ENCODE measurements around the gene TMEM232.
"Not testable (repeated sequence)": the region's sequence is repeated elsewhere in the genome, so short reads cannot be mapped to it uniquely, and the experiment has no call there.

The TMEM232 gene

DNA sequence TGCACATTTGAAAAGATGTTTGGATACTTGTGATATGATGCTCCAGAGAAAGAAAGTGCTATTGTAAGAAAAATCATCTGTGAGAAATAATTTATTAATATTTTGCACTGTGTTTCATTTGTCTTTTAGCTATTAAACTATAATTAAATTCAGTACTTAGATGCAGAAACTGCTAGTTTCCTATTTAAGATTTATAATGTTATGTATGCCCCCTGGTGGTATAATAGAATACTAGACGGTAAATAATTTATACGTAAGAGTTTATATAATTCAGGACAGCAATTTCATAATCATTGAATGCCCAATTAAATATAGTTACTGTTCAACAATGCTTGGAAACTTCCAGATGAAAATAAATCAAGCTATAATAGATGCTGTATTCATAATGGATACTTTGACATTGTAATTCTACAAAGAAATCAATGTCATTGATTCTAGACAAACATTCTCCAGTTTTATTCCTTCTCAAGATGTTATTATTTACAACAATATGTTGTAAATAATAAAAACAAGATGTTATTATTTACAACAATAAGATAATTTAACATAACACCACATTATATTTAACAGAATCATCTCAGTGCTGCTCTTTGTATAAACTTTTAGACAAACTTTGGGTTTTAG, 101.0 kb downstream of the TMEM232 start:
- DNase-seq (ENCODE audit: low spot score) = peak; percentile 2

DNA sequence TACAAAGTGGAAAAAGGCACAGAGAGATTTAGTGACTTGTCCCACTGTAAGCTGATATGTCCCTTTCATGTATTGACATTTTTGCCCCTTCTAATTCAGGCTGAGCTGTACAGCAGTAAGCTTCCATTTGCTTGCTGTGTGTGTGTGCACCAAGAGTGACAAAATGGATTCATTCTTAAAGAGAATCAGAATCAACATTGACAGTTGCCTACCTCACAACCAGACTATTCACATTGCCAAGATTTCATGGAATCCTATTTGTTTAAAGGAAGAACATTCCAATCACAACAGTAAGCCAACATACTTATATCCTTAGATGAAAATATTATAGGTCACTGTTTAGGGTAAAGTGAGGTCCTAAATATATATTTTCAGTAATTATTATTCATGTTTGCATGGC, 102.6 kb downstream of the TMEM232 start:
- no peak for DNase-seq (ENCODE audit: low spot score)

DNA sequence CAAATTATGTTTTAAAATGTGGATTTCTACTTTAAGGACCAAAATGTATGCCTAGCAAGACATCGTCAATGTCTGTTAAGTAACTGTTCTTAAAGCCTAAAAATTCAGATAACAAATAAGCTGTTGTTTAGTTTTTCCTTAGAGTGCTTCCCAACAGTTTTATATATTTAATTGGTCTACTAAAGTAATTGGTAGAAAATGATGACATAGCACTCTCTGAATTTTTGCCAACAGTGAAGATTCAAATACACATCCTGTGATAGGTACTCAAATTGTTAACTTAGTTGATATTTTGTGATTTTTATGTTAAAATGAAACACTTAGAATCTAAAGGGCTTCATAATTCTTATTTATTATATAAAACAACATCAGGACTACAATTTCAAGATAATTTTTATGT, 107.5 kb downstream of the TMEM232 start:
- no peak for DNase-seq (ENCODE audit: low spot score)

DNA sequence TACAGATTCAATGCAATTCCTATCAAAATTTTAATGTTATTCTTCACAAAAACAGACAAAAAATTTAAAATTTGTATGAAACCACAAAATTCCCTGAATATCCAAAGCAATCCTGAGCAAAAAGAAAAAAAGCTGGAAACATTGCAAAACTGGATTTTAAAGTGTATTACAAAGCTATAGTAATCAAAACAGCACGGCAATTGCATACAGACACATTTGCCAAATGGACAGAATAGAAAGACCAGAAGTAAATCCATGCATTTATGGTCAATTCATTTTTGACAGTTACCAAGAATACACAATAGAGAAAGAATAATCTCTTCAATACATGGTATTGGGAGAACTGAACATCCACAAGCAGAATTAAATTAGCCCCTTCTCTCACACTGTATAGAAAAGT, 110.5 kb downstream of the TMEM232 start:
- no peak for DNase-seq (ENCODE audit: low spot score)

DNA sequence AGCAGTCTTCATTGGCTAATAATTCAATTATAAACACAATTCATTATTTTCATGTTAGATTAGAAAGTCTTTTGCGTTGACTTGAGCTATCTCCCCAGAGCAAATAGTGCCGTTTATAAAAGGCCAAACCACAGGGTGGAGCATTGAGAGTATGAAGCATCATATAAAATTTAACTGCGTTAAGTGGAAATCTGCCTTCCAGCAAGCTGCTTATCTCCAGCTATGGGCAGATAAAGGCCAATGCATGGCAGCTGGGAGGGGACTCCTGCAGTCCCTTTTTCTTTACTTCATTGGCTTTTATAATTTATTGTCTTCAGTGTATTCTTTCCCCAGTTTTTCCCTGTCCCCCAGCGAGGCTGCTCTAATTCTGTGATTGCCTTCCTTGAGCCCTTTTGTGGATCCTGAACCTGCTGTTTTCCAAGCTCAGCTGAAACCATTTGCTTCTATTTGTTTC, 113.7 kb downstream of the TMEM232 start:
- no peak for DNase-seq (ENCODE audit: low spot score)

DNA sequence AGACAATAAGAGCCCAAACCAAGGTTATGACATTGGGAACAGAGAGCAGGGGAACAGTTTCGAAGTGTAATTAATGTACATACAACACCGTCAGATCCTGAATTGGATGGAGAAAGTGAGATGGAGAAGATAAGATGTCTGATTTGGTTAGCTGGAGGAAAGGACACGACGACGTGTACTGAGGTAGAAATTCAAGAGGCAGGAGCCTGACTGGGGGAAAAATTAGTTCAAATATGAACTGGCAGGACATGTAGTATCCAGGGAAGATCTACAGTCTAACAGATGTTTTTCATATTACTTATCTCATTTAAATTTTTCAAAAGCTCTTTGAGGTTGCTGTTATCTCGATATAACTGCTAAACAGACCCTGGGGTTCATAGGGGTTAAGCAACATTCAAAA, 114.7 kb downstream of the TMEM232 start:
- no peak for DNase-seq (ENCODE audit: low spot score)

DNA sequence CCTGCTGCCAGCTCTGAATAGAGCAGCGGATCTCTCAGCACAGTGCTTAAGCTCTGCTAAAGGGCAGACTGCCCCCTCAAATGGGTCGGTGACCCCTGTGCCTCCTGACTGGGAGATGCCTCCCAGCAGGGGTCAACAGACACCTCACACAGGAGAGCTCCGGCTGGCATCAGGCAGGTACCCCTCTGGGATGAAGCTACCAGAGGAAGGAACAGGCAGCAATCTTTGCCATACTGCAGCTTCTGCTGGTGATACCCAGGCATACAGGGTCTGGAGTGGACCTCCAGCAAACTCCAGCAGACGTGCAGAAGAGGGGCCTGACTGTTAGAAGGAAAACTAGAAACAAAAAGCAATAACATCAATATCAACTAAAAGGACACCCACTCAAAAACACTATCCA, 131.6 kb downstream of the TMEM232 start:
- no peak for DNase-seq (ENCODE audit: low spot score)

DNA sequence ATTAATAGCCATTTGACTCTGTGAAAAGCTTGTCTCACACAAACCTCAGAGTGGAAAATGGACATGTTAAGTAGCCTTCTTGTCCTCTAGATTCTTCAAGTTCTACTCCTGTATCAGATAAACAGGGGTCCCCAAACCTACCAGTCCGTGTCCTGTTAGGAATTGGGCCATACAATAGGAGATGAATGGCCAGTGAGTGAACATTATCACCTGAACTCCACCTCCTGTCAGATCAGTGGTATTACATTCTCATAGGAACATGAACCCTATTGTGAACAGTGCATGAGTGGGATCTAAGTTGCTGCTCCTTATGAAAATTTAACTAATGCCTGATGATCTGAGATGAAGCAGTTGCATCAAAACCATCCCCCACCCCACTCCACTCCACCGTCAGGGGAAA, 136.3 kb downstream of the TMEM232 start:
- DNase-seq (ENCODE audit: low spot score) = no peak

DNA sequence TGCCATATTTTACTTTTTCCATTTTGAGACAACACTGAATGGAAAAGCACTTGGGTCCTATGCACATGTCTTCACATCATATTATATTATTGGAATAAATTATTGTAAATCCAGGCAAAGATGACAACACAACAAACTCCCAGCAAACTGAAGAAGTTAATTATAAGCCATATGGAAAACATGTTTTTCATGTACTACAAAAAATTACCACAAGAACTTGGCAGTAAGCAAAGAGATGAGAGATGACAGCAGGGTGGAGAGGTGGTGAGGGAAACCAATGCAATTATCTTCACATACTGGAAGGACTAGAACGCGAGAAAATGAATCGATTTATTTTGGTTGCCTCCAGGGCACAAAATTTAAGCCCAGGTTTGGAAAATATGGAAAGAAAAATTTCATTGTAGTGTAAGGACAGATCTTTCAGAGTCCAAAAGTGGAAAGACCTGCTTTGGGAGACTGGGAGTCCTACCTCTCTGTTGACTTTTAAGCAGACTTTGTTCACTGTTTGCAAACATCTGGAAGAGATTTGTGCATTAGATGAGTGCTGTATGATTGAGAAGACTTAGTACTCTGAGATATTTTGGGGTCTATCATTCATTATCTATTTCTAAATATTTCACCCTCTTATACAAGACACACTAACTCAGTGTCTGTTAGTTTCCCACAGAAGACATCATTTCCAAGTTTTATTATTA, 138.0 kb downstream of the TMEM232 start:
- DNase-seq (ENCODE audit: low spot score) = no peak

DNA sequence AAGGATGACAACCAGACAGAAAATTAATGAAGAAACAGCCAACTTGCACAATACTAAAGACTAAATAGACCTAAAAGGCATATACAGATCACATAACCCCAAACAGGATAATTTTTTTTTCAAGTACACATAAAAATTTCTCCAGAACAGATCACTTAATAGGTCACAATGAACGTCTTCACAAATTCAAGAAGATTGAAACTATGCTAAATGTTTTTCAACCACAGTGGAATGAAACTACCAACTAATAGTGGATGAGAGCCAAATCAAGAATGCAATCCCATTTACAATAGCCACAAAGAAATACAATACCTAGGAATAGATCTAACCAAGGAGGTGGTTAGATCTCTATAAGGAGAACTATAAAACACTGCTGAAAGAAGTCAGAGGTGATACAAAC, 145.8 kb downstream of the TMEM232 start:
- no peak for DNase-seq (ENCODE audit: low spot score)

DNA sequence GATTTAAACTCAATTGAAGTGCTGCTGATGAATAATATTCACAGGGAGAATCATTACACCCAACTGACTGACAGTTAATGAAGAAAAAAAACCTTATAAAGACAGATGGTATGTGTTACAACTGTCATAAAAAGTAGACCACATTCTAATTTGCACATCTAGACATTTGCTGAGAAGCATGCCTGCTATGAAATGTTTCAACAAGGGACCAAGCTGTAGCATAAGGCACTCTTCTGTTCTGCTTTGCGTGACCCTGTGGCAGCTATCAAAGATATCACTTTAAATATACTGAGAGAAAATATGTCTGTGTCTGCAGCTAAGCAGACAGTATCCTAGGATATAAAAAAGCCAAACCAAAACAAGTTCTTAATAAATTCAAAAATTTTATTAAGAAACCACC, 153.7 kb downstream of the TMEM232 start:
- no peak for DNase-seq (ENCODE audit: low spot score)

DNA sequence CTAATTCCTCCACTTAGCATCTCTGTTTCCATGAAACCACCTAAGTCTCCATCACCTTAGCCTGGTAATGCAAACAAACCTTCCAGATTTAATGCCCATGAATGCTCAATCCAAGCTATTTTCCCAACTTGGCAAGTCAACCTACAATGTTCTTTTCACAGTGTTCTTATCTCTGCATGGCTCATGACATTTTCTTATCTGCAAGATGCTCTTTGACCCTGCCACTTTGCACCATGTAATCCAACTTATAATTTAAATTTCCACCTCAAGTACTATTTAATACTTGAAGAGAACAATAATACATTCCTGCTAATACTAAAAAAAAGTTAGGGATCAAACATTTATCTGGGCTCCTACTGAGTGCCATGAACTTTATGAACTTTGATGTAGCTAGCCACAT, 164.3 kb downstream of the TMEM232 start:
- no peak for DNase-seq (ENCODE audit: low spot score)

DNA sequence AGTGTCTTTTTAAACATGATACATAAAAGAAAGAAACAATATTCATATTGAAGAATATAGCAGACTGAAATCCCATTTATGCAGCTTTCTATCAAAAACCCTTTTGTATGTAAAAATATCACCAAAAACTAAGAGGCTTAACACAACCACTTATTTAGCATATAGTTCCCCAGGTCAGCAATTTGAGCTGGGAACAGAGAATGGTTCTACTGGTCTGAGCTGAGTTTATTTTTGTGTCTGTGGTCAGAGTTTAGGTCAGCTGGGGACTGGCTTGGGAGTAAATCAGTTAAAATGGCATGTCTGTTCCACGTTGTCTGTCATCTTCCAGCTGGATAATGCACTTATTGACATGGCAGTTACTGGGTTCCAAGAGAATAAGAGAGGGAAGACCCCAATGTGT, 165.0 kb downstream of the TMEM232 start:
- DNase-seq (ENCODE audit: low spot score) = peak; percentile 4

DNA sequence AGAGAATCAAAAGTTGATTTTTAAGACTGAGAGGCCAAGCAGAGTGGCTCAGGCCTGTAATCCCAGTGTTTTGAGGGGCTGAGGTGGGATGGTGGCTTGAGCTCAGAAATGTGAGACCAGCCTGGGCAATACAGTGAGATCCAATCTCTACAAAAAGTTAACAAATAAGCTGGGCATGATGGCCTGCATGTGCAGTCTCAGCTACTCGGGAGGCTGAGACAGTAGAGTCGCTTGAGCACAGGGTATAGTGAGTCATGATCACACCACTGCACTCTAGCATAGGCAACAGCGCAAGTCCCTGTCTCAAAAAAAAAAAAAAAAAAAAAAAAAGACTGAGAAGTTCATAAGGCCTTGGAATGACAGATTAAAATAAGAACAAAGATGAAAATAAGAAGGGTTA, 177.2 kb downstream of the TMEM232 start:
- peak; percentile 2 for DNase-seq (ENCODE audit: low spot score)

DNA sequence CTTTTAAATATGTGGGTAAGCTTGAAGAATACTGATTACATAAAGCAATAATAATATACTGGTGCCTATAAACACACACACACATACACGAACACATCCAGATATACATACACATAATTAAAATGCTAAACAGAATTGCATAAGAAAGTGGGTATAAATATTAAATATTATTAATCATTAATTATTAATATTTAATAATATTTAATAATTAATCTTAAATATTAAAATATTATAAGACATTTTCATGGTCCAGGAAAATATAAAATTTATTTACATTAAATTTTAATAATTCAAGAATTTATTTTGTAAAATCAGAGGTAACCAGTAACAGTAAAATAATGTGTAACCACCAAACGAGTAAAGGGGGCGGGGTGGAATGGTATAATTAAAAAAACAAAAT, 178.3 kb downstream of the TMEM232 start:
- no peak for DNase-seq (ENCODE audit: low spot score)

DNA sequence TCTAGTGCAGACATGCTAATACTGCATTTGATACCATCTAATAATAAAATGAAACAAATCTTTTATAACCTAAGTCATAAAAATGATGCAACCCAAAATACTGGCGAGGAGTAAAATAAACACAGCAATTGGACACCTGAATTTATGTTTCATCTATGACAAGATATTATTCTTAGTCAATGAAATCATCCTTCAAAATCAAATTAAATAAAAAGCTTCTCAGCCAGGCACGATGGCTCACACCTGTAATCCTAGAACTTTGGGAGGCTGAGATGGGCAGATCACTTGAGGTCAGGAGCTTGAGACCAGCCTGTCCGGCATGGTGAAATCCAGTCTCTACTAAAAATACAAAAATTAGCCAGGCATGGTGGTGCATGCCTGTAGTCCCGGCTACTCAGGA, 179.0 kb downstream of the TMEM232 start:
- no peak for DNase-seq (ENCODE audit: low spot score)

DNA sequence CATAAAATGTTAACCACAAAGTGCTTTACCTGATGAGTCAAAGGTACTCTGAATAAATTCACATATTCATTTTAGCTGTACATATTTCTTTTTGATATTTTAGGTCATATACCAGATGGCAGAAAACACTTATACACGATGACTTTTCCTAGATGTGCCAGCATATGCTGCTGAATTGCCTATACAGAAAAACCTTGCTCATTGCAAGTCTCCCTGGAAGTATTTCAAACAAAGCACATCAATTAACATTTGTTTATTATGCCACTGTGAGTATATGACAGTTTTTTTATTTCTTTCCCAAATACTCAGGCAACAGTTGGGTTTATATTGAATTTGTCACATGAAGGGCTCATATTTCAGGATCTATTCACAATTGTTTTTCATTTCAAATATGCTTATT, 180.8 kb downstream of the TMEM232 start:
- DNase-seq (ENCODE audit: low spot score) = no peak

DNA sequence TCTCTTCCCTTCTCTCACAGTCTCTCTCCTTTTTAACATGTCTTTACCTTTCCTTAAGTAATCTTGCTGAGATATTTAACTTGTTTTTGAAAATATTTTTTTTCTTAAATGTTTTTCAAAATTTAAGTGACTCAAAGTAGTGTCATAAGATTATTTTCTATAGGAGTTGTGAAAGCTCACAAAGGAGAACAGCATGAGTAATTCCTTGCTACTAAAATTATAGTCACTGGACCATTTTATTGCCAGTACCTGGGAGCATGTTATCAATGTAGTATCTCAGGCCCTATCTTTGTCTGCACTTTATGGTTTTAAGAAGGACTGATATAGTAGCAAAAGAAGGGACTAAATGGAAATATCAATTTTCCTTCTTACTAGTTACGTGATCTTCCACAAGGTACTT, 181.9 kb downstream of the TMEM232 start:
- no peak for DNase-seq (ENCODE audit: low spot score)

DNA sequence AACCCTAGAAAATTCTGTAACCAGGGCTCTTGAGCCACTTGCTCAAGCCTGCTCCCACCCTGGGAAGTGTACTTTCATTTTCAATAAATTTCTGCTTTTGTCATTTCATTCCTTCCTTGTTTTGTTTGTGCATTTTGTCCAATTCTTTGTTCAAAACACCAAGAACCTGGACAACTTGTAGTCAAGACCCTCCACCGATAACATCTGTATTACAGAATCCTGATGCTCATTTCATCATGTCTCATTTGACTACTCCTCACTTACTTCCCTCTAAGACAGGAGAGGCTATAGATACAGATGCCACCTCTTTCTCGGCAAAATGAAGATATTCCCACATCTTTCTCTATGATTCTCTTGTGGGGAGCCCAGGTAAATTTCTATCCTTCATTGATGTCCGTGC, 183.5 kb downstream of the TMEM232 start:
- DNase-seq (ENCODE audit: low spot score) = no peak

DNA sequence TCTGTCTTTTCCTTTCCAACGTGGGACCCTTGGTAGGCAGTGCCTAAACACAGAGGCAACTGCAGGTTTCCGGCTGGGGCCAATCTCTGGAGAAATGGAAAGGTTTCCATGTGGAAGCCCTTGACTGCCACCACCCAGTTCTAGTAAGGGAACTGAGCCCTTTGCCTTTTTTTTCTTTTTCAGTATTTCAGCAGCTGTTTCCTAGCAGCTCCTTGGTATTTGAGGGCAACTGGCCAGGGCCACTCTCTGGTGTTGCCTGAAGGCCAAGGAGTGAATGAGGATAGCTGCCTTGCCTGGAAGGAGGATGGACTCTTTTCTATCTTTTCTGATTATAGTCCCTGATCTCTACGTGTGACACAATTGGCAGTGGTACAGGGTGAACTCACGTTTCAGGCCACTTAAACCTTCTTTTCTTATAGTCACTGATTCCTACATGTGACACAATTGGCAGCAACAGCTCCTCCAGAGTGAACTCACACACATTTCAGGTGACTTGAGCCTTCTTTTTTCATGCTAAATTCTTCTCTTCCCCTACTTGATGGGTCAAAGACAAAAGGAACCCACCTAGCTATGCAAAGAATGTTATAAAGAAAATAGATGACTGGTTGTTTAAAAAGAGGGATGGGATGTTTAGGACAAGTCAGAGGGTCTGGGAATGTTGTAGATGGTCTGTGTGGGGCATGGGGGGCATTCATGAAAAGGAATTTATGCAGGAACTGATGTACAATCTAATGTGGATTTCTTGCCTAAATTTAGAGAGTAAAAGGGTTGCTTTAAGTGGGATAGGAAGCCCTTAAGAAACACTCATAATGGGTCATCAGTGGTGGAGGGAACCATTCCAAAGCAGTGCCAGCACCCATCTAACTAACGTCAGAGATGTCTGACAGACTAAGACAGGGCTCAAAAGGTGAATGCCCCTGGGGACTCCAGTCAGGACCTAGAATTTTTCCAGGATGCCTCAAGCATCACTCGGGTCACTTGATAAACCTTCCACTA, 190.1 kb downstream of the TMEM232 start:
- no peak for DNase-seq (ENCODE audit: low spot score)

DNA sequence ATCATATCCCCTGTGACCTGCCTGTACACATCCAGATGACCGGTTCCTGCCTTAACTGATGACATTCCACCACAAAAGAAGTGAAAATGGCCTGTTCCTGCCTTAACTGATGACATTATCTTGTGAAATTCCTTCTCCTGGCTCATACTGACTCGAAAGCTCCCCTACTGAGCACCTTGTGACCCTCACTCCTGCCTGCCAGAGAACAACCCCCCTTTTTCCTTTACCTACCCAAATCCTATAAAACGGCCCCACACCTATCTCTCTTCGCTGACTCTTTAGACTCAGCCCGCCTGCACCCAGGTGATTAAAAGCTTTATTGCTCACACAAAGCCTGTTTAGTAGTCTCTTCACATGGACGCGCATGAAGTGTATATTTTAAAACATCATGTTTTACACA, 191.3 kb downstream of the TMEM232 start:
- DNase-seq (ENCODE audit: low spot score) = not testable (repeated sequence)

DNA sequence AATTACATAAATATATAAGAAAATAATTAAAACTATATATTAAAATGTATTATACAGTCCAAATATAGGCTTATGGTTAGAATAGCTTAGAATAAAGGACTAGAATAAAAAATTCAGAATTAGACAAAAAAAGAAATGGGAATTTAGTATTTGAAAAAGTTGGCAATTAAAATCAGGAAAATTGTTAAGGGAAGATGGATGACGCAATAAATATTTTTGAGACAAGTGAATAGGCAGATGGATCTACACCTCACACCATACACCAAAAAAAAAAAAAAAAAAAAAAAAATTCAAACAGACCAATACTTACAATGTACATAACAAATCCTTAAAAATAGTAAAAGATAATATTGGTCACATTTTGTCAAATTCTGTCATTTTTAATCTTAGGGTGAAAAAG, 200.7 kb downstream of the TMEM232 start:
- DNase-seq (ENCODE audit: low spot score) = no peak

DNA sequence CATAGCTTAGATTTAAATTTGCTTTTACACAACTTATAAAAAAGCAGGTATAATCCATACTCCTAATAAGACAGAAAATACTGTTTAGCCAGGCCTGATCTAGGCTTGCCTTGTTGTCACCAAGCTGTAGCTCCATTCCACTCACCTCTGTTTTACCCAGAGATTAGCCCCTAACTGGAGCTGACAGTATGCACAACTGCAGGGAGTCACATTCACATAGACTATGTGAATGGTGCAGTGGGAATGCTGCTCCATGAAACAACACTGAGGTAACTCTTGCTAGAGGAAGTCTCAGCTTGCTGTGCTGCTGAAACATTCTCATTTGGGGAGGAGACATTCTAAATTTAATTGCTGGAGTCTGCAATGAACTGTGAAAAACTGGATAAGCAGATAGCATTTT, 209.1 kb downstream of the TMEM232 start:
- DNase-seq (ENCODE audit: low spot score) = no peak

Measured in COLO829 (cell line).